ENCODE results near the gene GLYR1. TPM values are rescaled to one million over a fixed set of nuclear protein-coding genes. Genes with fewer than 3 reads are reported as not detected.

The GLYR1 gene
- total RNA-seq, 2 experiments from 2014 or later: 80.4 to 85.4 TPM

- POLR2A ChIA-PET: interaction anchor here (1.2 to 1.5 kb wide), 4 partner anchors 7 to 230 kb away, joined by 3 to 8 read pairs (median 4); partner anchors contain the start of genes ANKS3, DNAAF8 and NAGPA
- no peaks in the 10 kb centered on the region for H3K9me3 Mint-ChIP-seq
Observed at GRCh38 chr16:4803898-4804762, 43.0 kb downstream of the GLYR1 start.

GRCh38 chr16:4803401-4803844 lies 43.7 kb downstream of the GLYR1 start:
- POLR2A ChIA-PET: interaction anchor here (0.7 to 1.5 kb wide), 8 partner anchors 8 to 231 kb away, joined by 3 to 8 read pairs (median 4); partner anchors contain the start of genes ANKS3, DNAAF8, GLYR1 and MGRN1
- no peaks in the 10 kb centered on the region for H3K9me3 Mint-ChIP-seq
- CTCF ChIA-PET: interaction anchor here (1.5 to 1.9 kb wide), 2 partner anchors 69 to 186 kb away, joined by 3 to 8 read pairs; partner anchors contain the start of genes ANKS3 and DNAAF8
- no peak for DNase-seq
- H3K27ac Mint-ChIP-seq: peak overlapping the region; percentile 16
- H3K27me3 Mint-ChIP-seq: no peaks in the 10 kb centered on the region
- peaks cover 23% of the 10 kb centered on the region for H3K36me3 Mint-ChIP-seq (ENCODE audit: low read depth)
- peaks cover 23% of the 10 kb centered on the region for H3K4me1 Mint-ChIP-seq
- H3K4me3 Mint-ChIP-seq: peak overlapping the region; percentile 79

More at GRCh38 chr16:4803898-4804762, 43.0 kb downstream of the GLYR1 start:
- H3K4me3 Mint-ChIP-seq: peak overlapping the region; percentile 37
- peaks cover 27% of the 10 kb centered on the region for H3K36me3 Mint-ChIP-seq (ENCODE audit: low read depth)
- peaks cover 23% of the 10 kb centered on the region for H3K4me1 Mint-ChIP-seq
- no peaks in the 10 kb centered on the region for H3K27me3 Mint-ChIP-seq
- no peak for DNase-seq
- H3K27ac Mint-ChIP-seq: no peak overlapping the region
- CTCF ChIA-PET: interaction anchor here (1.5 kb wide), 1 partner anchor 187 kb away, joined by 3 read pairs; no protein-coding TSS in a partner anchor

GRCh38 chr16:4802659-4803287 lies 44.3 kb downstream of the GLYR1 start:
- ChIA-PET CTCF (interaction anchor here (0.6 to 1.9 kb wide), 5 partner anchors 39 to 297 kb away, joined by 3 to 9 read pairs (median 4); partner anchors contain the start of genes ANKS3, DNAAF8 and MGRN1), POLR2A (interaction anchor here (0.7 to 1.6 kb wide), 13 partner anchors 8 to 264 kb away, joined by 3 to 8 read pairs (median 3); partner anchors contain the start of genes ANKS3, CDIP1, DNAAF8 and GLYR1)
- Mint-ChIP-seq H3K27me3 (no peaks in the 10 kb centered on the region), H3K4me1 (peaks cover 23% of the 10 kb centered on the region), H3K36me3 (ENCODE audit: low read depth) (peaks cover 22% of the 10 kb centered on the region), H3K27ac (peak overlapping the region; percentile 61), H3K9me3 (no peaks in the 10 kb centered on the region), H3K4me3 (peak overlapping the region; percentile 79)
- DNase-seq: peak; percentile 89

GRCh38 chr16:4801962-4802658 lies 45.0 kb downstream of the GLYR1 start, which contains the start of gene ROGDI:
TSS of gene ROGDI (minus strand) at chr16:4802633. CDS start at chr16:4802571, 62 bp downstream.
- peak; percentile 86 for DNase-seq
- no peaks in the 10 kb centered on the region for H3K9me3 Mint-ChIP-seq
- H3K27me3 Mint-ChIP-seq: no peaks in the 10 kb centered on the region
- H3K4me1 Mint-ChIP-seq: peaks cover 23% of the 10 kb centered on the region
- POLR2A ChIA-PET: interaction anchor here (0.7 to 1.7 kb wide), 12 partner anchors 32 to 263 kb away, joined by 3 to 8 read pairs (median 4); partner anchors contain the start of genes ANKS3, CDIP1, DNAAF8 and GLYR1
- H3K27ac Mint-ChIP-seq: peak within 1 kb of the TSS; percentile 61
- H3K4me3 Mint-ChIP-seq: peak within 1 kb of the TSS; percentile 79
- peaks cover 16% of the 10 kb centered on the region for H3K36me3 Mint-ChIP-seq (ENCODE audit: low read depth)
- CTCF ChIA-PET: interaction anchor here (0.5 to 1.9 kb wide), 6 partner anchors 39 to 297 kb away, joined by 3 to 9 read pairs (median 4); partner anchors contain the start of genes ANKS3, DNAAF8 and MGRN1

- peak overlapping the region; percentile 61 for H3K27ac Mint-ChIP-seq
- H3K4me1 Mint-ChIP-seq: peaks cover 23% of the 10 kb centered on the region
- peaks cover 15% of the 10 kb centered on the region for H3K36me3 Mint-ChIP-seq (ENCODE audit: low read depth)
- no peaks in the 10 kb centered on the region for H3K27me3 Mint-ChIP-seq
- no peak for DNase-seq
- H3K4me3 Mint-ChIP-seq: peak overlapping the region; percentile 76
- ChIA-PET CTCF (interaction anchor here (0.5 to 1.9 kb wide), 3 partner anchors 67 to 177 kb away, joined by 4 to 9 read pairs (median 8); partner anchors contain the start of genes ANKS3, DNAAF8 and MGRN1), POLR2A (interaction anchor here (1.3 to 1.7 kb wide), 5 partner anchors 32 to 262 kb away, joined by 3 to 6 read pairs (median 4); partner anchors contain the start of genes CDIP1 and MGRN1)
- no peaks in the 10 kb centered on the region for H3K9me3 Mint-ChIP-seq
Observed at GRCh38 chr16:4801051-4801961, 45.8 kb downstream of the GLYR1 start.

- no peaks in the 10 kb centered on the region for H3K9me3 Mint-ChIP-seq
- H3K27me3 Mint-ChIP-seq: no peaks in the 10 kb centered on the region
- POLR2A ChIA-PET: interaction anchor here (1.7 kb wide), 1 partner anchor 31 kb away, joined by 6 read pairs; no protein-coding TSS in a partner anchor
- peaks cover 23% of the 10 kb centered on the region for H3K4me1 Mint-ChIP-seq
- H3K27ac Mint-ChIP-seq: peak overlapping the region; percentile 57
- no peak for DNase-seq
- CTCF ChIA-PET: no interaction called here
- H3K4me3 Mint-ChIP-seq: peak overlapping the region; percentile 53
- peaks cover 12% of the 10 kb centered on the region for H3K36me3 Mint-ChIP-seq (ENCODE audit: low read depth)
Observed at GRCh38 chr16:4800290-4801041, 46.6 kb downstream of the GLYR1 start.

- peaks cover 3% of the 10 kb centered on the region for H3K36me3 Mint-ChIP-seq (ENCODE audit: low read depth)
- DNase-seq: no peak
- H3K4me3 Mint-ChIP-seq: no peak overlapping the region
- no peaks in the 10 kb centered on the region for H3K27me3 Mint-ChIP-seq
- POLR2A ChIA-PET: interaction anchor here (0.6 to 1.0 kb wide), 3 partner anchors 16 to 123 kb away, joined by 3 to 5 read pairs (median 4); partner anchors contain the start of gene GLYR1
- H3K4me1 Mint-ChIP-seq: peaks cover 23% of the 10 kb centered on the region
- no peak overlapping the region for H3K27ac Mint-ChIP-seq
- CTCF ChIA-PET: no interaction called here
- no peaks in the 10 kb centered on the region for H3K9me3 Mint-ChIP-seq
Observed at GRCh38 chr16:4799171-4799855, 47.8 kb downstream of the GLYR1 start.

- no peak overlapping the region for H3K27ac Mint-ChIP-seq
- no peak overlapping the region for H3K4me3 Mint-ChIP-seq
- ChIA-PET POLR2A (interaction anchor here (0.9 kb wide), 1 partner anchor 122 kb away, joined by 3 read pairs; no protein-coding TSS in a partner anchor), CTCF (no interaction called here)
- no peak for DNase-seq
- H3K4me1 Mint-ChIP-seq: peaks cover 20% of the 10 kb centered on the region
- no peaks in the 10 kb centered on the region for H3K36me3 Mint-ChIP-seq (ENCODE audit: low read depth)
- no peaks in the 10 kb centered on the region for H3K9me3 Mint-ChIP-seq
- no peaks in the 10 kb centered on the region for H3K27me3 Mint-ChIP-seq
Observed at GRCh38 chr16:4798456-4798855, 48.6 kb downstream of the GLYR1 start.

- no peak for DNase-seq
- ChIA-PET POLR2A (no interaction called here), CTCF (no interaction called here)
- H3K4me3 Mint-ChIP-seq: no peak overlapping the region
- no peaks in the 10 kb centered on the region for H3K9me3 Mint-ChIP-seq
- H3K36me3 Mint-ChIP-seq (ENCODE audit: low read depth): no peaks in the 10 kb centered on the region
- peaks cover 14% of the 10 kb centered on the region for H3K4me1 Mint-ChIP-seq
- H3K27ac Mint-ChIP-seq: no peak overlapping the region
- H3K27me3 Mint-ChIP-seq: no peaks in the 10 kb centered on the region
Observed at GRCh38 chr16:4797805-4798252, 49.3 kb downstream of the GLYR1 start.

- ChIA-PET CTCF (no interaction called here), POLR2A (no interaction called here)
- Mint-ChIP-seq H3K9me3 (no peaks in the 10 kb centered on the region), H3K4me3 (no peak overlapping the region), H3K4me1 (peaks cover 13% of the 10 kb centered on the region), H3K36me3 (ENCODE audit: low read depth) (no peaks in the 10 kb centered on the region), H3K27me3 (no peaks in the 10 kb centered on the region), H3K27ac (no peak overlapping the region)
- DNase-seq: no peak
Observed at GRCh38 chr16:4796982-4797804, 49.9 kb downstream of the GLYR1 start.
